ENCODE data around the gene EIF3B.
"Not testable (repeated sequence)": the region's sequence is repeated elsewhere in the genome, so short reads cannot be mapped to it uniquely, and the experiment has no call there.

EIF3B gene

DNA sequence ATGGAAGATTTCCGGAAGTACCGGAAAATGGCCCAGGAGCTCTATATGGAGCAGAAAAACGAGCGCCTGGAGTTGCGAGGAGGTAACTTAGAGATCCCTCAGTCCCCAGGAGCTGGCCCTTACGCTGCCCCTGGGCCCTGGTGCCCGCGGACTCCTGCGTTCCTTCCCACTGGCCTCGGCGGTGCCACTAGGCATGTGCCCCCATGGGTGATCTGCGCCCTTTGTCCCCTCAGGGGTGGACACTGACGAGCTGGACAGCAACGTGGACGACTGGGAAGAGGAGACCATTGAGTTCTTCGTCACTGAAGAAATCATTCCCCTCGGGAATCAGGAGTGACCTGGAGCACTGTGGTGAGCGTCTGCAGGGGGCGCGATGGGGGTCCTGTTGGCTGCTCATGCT is 24.5 kb downstream of the EIF3B start:
- DNase-seq = no peak

DNA sequence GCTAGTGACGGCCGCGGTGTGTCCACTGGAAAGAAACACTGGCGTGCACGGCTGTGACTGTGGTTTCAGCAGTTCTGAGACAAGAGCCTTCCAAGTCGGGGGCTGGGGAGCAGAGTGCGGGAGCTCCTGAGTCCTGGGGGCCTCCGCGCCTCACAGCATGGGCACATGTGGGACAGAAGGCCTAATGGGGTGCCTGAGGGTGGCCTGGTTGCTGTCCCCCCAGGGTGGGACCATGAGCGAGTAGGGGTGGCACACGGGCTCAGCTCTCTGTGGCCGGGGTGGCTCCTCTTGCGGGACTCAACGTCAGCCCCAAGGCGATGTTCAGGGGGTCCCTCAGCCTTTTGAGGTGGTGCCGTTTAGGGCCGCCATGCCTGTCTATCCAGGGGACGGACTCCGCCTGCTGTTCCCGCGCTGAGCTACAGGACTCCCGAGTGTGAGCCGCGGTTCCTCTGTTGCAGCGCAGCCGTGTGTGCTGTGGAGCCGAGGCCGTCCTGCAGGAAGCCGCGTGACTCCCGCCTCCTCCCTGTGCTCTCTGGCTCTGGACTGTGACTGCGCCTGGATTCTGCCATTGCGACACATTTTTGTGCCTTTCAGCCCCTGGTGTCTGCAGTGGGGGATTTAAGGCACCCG is 25.3 kb downstream of the EIF3B start:
- no peak for DNase-seq

DNA sequence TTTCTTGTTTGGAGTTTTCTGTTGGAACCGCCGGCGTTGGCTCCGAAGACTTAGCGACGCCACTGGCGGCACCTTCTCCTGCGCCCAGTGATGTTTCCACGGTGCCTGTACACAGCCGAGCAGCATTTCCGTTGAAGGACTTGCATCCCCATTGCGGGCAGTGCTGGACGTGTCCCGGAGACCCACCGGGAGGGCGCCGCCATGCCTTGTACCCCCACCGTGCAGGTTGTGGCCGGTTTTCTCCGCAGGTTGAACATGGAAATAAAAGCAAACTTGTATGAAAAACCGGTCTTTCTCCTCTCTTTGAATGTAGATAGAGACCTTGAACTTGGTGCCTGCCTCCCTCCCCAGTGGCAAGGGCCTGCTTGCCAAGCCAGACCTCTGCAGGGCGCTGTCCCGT is 25.8 kb downstream of the EIF3B start:
- DNase-seq = no peak

DNA sequence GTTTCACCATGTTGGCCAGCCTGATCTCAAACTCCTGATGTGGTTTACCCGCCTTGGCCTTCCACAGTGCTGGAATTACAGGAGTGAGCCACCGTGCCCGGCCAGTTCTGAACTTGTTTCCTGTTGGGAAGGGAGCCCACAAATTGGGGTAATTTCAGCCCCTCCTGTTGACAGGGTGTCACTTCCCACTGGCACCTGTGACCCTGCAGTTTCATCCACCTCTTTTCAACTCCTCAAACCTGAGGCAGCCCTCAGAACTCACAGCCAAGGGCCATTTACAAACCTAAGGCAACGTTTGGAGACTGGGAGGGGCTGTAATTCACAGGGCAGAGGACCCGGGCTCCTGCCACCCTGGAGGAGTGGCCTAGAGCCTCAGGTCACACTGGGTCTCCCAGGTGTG is 26.6 kb downstream of the EIF3B start:
- DNase-seq = no peak

DNA sequence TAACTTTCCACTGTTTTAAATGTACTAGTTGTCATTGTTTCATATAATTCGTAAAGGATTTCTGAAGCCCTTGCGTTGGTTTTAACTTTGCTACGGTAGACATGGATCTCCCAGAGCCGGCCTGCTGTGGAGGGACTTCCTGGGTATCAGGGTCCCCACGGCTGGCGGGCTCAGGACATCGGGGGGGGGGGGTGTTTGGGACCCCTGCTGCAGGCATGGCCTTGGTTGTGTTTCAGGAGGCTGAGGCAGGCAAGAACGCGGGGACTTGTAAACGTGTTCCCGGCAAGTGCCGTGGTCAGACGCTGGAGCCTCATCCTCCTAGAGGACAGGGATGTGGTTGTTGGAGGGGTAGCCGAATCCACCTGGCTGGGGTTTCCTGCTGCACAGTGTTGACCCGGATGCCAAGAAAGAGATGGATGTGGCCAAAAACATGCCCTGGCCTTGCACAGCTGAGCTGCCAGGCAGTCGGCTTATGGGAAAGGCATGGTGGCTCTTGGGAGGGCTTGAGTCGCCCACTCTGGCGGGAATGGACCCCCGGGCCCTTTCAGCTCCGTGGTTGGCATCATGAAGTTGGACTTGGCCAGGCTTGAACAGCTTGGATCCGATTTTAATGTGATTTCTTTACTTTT is 27.4 kb downstream of the EIF3B start:
- no peak for DNase-seq

DNA sequence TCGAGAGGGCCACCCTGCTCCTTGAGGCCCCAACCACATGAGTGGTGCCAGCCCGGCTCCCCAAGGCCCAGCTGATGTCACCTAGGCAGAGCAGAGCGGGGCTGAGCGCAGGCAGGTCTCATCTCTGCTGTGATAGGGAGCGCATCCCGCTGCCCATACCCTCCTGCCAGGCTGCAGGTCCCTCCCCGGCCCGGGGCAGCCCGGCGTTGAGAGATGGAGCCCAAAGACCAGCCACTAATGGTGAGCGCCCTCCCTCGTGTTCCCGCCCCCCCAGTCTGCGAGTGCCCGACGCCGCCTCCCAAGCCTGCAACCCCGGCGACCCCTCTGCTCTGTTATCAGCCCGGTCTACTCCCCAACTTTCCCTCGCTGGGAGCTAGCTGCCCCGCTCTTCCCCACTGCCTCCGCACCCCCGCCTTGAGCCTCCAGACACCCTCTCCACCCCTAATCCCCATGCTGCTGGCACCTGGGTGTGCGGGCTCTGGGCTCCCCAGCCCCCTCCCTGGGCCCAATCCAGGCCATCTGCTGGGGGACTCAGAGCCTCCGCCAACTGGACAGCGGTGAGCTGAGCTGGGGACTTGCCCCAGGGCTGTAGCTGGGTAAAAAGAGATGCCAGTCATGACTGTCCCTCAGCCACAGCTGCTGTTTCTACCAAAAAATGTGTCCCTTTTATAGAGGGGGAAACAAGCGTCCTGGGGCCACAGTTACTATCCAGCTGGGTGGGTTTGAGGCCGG is 29.1 kb downstream of the EIF3B start:
- no peak for DNase-seq

DNA sequence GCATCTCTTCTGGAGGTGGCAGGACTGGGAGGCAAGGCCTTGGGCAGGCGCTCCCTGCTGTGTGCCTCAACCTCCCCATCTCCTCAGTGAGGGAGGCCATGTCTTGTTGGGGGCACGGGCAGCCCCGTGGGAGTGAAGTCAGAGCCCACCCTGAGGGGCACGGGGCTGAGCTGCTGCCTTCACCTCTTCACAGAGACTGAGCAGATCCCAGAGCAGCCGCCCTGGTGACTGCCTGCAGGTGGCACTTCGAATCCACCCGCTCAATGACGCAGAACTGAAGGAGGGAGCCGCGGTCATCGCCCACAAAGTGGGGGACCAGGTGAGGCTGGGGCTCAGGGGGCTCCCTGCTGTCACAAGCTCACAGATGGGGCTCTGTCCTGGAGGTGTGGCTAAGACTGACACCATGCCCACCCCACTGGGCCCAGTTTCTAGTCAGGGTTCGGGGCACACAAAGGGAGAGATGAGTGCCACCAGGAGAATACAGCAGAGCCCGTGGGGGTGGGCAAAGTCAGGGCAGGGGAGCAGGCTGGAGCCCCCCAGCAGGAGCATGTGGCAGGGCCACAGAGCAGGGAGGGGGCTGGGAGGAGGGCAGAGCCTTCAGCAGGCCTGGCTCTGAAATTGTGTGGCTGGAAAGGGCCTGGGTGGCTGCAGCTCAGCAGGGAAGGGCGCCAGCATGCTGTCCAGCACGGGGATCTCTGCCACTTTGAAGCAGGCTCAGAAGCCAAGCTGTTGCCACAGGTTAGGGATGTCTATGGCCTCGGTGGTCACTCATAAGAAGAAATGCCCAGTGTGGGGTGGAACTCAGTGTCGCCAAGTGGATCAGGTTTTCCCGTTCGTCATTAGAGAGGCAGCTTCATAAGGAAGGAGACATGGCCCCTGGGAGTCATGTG is 30.0 kb downstream of the EIF3B start:
- peak in 1 of 2 donors; percentile 25 for DNase-seq

DNA sequence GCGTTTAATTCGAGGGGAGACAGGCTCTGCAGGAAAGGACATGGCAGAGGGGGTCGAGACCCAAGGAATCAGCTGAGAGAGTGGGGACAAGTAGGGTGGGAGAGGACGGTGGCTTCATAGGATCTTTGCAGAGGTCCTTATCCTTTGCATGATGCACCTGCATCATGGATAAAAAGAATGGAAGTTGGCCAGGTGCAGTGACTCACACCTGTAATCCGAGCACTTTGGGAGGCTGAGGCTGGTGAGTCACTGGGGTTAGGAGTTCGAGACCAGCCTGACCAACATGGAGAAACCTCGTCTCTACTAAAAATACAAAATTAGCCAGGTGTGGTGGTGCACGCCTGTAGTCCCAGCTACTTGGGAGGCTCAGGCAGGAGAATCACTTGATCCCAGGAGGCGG is 31.5 kb downstream of the EIF3B start:
- not testable (repeated sequence) for DNase-seq

DNA sequence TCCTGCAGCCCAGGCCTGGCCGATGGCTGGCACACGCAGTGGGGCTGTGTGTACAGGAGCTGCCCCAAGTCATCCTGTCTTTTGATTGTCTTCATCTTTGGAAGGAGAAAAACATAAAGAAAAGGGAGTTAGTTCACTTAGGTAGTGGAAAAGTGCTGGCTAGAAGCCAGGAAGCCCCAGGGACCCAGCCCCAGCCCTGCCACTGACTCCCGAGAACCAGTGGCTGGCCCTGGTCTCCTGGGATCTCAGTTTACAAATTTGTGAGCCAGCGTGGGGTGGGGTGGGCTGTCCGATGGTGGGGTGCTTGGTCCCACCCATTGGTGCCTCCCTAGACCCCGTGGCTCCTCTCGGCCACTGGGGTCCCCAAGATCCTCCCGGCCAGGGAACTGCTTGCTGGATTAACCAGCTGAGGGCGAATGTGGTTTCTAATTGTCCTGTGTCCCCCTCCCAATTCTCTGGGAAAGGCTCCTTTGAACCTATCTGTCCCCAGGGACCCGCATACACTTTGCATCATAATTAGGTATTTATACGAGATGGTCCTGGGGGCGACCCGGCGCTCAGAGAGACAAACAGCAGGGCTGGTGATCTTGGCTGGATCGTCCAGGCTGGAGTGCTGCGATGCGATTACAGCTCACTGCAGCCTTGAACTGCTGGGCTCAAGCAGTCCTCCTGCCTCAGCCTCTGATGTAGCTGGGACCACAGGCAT is 32.5 kb downstream of the EIF3B start:
- no peak for DNase-seq

DNA sequence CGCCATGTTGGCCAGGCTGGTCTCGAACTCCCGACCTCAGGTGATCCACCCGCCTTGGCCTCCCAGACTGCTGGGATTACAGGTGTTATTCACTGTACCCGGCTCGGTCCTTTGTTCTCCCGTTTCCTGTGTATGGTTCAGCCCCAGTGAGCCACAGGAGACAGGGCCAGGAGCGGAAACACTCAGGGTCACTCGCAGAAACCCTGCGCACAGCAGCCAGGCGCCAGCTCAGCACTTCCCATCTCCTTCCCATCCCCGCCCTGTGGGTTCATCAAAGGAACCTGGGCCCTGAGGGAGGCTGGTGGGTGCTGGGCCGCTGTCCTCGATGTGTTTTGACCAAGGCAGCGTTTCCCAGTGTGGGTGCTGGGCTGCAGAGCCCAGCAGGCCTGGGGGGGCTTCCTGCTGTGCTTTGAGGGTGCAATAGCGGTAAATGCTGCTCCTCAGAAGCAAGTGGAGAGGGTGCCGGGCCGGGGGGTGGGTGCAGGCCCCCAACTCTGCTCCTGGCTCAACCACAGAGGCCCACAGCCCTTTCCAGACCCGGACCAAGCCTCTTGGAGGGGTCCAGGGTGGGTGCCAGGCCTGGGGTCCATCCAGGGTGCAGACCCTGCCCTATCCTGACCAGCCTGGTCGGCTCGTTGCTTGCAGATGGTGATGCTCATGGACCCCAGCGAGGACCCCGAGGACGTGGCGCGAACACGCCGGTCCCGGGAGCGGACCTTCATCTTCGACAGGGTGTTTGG is 33.4 kb downstream of the EIF3B start:
- DNase-seq = no peak

DNA sequence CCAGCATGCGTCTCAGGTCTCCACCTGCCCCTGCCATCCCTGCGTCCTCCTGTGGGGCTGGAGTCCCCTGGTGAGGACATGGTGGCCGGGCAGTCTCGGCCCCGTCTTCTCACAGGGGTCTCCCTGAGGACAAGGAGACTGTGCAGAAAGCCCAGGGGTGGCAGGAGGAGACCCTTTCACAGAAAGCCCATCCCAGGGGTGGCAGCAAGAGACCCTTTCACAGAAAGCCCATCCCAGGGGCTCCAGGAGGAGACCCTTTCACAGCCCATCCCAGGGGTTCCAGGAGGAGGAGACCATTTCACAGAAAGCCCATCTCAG is 34.0 kb downstream of the EIF3B start:
- no peak for DNase-seq

DNA sequence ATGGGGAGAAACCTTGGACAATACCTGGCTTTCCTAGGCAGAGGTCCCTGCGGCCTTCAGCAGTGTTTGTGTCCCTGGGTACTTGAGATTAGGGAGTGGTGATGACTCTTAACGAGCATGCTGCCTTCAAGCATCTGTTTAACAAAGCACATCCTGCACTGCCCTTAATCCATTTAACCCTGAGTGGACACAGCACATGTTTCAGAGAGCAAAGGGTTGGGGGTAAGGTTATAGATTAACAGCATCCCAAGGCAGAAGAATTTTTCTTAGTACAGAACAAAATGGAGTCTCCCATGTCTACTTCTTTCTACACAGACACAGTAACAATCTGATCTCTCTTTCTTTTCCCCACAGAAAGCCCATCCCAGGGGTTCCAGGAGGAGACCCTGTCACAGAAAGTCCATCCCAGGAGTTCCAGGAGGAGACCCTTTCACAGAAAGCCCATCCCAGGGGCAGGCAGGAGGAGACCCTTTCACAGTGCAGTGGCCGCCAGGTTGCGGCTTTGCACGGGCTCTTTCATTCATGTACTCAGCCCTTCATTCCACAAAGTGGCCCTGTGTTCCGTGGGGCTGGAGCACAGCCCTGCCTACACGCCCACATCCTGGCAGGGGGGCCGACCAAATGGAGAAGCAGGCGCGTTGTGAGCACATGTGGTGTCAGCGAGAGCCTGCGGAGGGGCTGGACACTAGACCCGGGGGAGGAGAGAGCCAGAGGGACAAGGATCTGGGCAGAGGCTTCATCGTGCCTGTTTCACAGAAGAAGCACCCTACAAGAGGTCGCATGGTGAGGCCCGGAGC is 35.6 kb downstream of the EIF3B start:
- not testable (repeated sequence) for DNase-seq

DNA sequence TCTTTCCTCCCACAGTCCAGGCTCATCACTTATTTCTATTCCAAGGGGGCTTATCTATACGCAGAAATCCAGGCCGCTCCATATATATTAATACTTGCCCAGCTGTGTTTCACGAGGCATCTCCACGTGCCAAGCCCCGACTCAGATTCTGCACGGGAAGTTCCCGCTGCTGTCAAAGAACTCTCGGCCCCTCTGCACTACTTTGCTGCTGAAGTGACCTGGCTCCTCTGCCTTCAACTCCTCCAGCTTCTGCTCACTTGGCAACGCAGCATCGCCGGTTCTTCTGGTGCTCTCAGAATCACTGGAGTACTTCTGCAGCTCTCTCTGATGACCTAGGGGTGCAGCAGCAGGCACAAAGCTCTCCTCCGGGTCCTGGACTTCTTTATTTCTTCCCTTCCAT is 39.1 kb downstream of the EIF3B start:
- no peak for DNase-seq

DNA sequence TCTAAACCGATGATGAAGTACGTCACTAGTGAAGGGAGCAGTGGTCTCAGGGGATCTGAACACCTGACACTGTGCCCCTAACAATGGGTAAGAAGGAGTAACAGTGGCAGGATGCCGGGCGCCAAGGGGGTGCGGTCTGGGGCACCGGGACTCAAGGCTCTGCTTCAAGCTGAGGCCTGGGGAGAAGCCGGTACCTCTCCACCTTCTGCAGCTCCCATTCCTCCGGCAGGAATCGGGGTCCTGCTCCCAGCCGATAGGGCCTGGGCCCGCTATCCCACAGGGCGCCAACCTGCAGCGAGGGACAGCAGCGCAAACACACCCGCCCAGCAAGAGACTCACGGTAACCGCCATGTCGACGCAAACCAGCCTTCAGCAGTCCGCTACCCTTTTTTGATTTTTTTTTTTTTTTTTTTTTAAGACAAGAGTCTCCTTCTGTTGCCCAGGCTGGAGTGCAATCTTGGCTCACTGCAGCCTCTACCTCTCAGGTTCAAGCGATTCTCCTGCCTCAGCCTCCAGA is 40.0 kb downstream of the EIF3B start:
- DNase-seq = no peak

DNA sequence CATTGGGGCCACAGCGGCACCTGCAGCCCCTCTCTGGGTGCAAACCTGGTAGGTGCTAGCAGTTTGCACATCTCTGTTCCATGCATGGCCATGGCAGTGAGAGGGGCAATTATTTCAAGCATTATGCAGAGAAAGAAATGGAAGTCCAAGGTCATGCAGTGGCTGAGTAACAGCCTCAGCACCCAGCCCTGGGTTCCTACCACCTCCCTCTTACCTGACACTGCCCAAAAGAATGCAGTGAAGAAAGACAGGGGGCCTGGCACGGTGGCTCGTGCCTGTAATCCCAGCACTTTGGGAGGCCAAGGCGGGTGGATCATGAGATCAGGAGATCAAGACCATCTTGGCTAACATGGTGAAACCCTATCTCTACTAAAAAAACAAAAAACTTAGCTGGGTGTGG is 43.9 kb downstream of the EIF3B start:
- DNase-seq = no peak

DNA sequence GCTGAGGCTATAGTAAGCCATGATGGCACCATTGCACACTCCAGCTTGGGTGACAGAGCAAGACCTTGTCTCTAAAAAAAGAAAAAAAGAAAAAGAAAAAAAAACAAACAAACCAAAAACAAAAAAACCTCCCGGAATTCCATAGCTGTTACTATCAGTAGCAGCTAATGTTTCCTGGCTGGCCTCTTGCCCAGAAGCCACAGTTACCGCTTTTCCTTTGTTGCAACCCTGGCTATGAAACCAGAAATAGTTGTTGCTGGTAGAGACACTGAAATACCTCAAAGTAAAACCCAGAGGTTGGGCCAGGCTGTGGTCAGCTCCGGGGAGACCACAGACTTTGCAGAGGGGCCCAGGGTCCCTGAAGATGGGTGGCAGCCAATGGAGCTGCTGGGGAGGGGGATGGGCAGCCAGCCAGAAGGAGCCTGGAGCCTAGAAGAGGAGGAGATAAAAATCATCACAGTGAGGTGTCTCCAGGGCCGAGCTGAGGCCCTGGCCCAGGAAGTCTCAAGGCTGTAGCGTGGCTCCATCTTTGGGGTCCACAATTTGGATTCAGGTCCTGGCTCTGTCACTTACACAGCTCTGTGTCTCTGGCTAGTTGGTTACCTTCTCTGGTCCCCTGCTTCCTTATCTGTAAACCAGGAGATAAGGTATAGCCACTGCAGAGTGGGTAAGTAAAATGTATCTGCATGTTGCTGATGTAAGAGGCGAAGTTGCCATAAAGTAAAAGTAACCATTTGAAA is 45.4 kb downstream of the EIF3B start:
- DNase-seq = peak; percentile 8 to 35

DNA sequence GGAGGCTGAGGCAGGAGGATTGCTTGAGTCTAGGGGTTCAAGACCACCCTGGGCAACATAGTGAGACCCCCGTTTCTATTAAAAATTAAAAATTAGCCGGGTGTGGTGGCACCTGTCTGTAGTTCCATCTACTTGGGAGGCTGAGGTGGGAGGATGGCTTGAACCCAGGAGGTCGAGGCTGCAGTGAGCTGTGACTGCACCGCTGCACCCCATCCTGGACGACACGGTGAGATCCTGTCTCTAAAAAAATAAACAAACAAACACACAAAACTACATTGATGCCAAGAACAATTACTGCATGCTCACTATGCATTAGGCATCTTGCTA is 48.0 kb downstream of the EIF3B start:
- no peak for DNase-seq

DNA sequence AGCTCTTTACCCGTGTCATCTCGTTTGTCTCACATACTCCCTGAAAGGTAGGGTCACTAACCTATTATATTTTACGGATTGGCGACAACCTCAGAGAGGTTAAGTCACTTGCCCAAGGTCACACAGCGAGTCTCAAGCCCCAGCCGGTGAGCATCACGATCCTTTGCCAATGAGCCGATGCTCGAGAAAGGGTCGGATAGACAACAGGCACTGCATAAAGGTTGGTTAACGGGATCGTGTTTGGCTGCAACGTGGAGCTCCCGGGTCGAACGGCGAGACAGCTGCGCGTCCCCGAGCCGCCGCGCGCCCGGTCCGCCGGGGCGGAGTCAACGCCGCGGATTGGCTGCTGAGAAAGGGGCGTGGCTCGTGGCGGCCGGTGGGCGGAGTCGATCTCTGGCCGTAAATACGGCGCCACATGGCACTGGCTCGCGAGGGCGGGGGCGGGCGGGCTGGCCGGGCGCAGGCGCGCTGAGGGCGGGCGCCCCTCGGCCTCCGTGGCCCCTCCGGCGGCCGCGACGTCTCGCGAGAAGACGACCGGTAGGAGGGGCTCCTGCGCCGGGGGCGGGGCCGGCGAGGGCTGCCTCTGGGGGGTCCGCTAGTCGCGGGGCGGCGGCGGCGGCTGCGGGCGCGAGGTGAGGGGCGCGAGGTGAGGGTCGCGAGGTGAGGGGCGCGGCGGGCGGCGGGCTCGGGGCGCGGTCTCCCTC is 48.5 kb downstream of the EIF3B start, which contains the start of gene CHST12:
TSS of gene CHST12 (plus strand) at position 598 of the 704 bp plus-strand sequence. CDS start 29,029 bp downstream, outside the sequence.
- DNase-seq = peak; percentile 95 to 97

Measured in CD4-positive, alpha-beta T cell treated with Interferon alpha-2 for 1 hour (primary cell).